CD14-positive monocyte (primary cell): ENCODE measurements around the gene STRA6. TPM values are rescaled to one million over a fixed set of nuclear protein-coding genes. Genes with fewer than 3 reads are reported as not detected.

Experiments
- DNase-seq, 3 donors: peaks; one replicate each; pipeline ENCODE4 v3.0.0-alpha.2; 2011 to 2022
- H2AFZ ChIP-seq: 2 replicates; pipeline ENCODE4 v1.6.0; 2012; ENCODE audit warnings: mild to moderate bottlenecking, low read depth, low read length, inconsistent platforms; ENCODE audit not compliant: insufficient read depth, poor library complexity, severe bottlenecking
- H3K27ac ChIP-seq, 2 donors: 1 replicate in 1 of 2; 2 replicates in 1 of 2; pipeline ENCODE4 v1.5.1; 2012 to 2013; ENCODE audit warnings: low read length in 2 of 2, control low read depth in 1 of 2, inconsistent platforms in 1 of 2, low read depth in 1 of 2, mild to moderate bottlenecking in 1 of 2
- H3K27me3 ChIP-seq, 2 donors: one replicate each; pipeline versions ENCODE4 v1.6.0 to v1.6.1; 2011 to 2013; ENCODE audit warnings: low read length in 2 of 2; ENCODE audit not compliant: control insufficient read depth in 2 of 2, insufficient read depth in 2 of 2
- H3K36me3 ChIP-seq, 2 donors: replicated peaks in 1 of 2; 1 replicate in 1 of 2; 2 replicates in 1 of 2; pipeline versions ENCODE4 v1.5.1 to v1.6.1; 2012 to 2013; ENCODE audit warnings: low read length in 2 of 2, control low read depth in 1 of 2, inconsistent platforms in 1 of 2, mild to moderate bottlenecking in 1 of 2; ENCODE audit not compliant: insufficient read depth in 2 of 2, control insufficient read depth in 1 of 2
- H3K4me1 ChIP-seq, 2 donors: 1 replicate in 1 of 2; 2 replicates in 1 of 2; pipeline versions ENCODE4 v1.5.1 to v1.6.1; 2012 to 2013; ENCODE audit warnings: low read length in 2 of 2, control low read depth in 1 of 2, inconsistent platforms in 1 of 2, mild to moderate bottlenecking in 1 of 2, moderate library complexity in 1 of 2; ENCODE audit not compliant: insufficient read depth in 2 of 2, control insufficient read depth in 1 of 2
- H3K4me2 ChIP-seq: replicated peaks from 2 replicates; pipeline ENCODE3; 2012; ENCODE audit warnings: low read length, moderate library complexity, mild to moderate bottlenecking; ENCODE audit not compliant: poor library complexity, severe bottlenecking; ENCODE audit errors: extremely low read depth
- H3K4me3 ChIP-seq, 3 experiments: fragments of 200-600 bp in 1 of 3; sonication (generic) in 1 of 3; replicated peaks in 1 of 3; 1 replicate in 2 of 3; 2 replicates in 1 of 3; pipeline ENCODE4 v1.5.1; 2011 to 2013; ENCODE audit warnings: low read length in 3 of 3, mild to moderate bottlenecking in 3 of 3, control low read depth in 2 of 3, low read depth in 2 of 3, inconsistent platforms in 1 of 3, moderate library complexity in 1 of 3
- H3K79me2 ChIP-seq: 2 replicates; pipeline ENCODE4 v1.6.0; 2012; ENCODE audit warnings: mild to moderate bottlenecking, control low read depth, inconsistent platforms, low read length, moderate library complexity; ENCODE audit not compliant: insufficient read depth
- H3K9ac ChIP-seq: 2 replicates; pipeline ENCODE4 v1.6.0; 2017; ENCODE audit warnings: low read length, mild to moderate bottlenecking; ENCODE audit not compliant: insufficient read depth, poor library complexity, severe bottlenecking
- H3K9me3 ChIP-seq, 2 donors: replicated peaks in 1 of 2; 1 replicate in 1 of 2; 2 replicates in 1 of 2; pipeline versions ENCODE4 v1.5.1 to v1.6.1; 2012 to 2013; ENCODE audit warnings: low read length in 2 of 2, control low read depth in 1 of 2; ENCODE audit not compliant: control insufficient read depth in 1 of 2, insufficient read depth in 1 of 2
- H4K20me1 ChIP-seq: 2 replicates; pipeline ENCODE4 v1.6.0; 2012; ENCODE audit warnings: mild to moderate bottlenecking, low read length, control low read depth, moderate library complexity; ENCODE audit not compliant: insufficient read depth
- H3K27ac Mint-ChIP-seq, 7 donors: one replicate each; pipeline ENCODE4 v1.8.0; 2020; ENCODE audit warnings: mild to moderate bottlenecking in 7 of 7, mixed read lengths in 7 of 7, moderate library complexity in 6 of 7, inconsistent platforms in 2 of 7
- H3K27me3 Mint-ChIP-seq, 3 donors: one replicate each; pipeline ENCODE4 v1.8.0; 2021 to 2022; ENCODE audit warnings: low read depth in 3 of 3, mild to moderate bottlenecking in 3 of 3, mixed read lengths in 3 of 3, moderate library complexity in 3 of 3, inconsistent platforms in 1 of 3
- H3K36me3 Mint-ChIP-seq, 2 donors: one replicate each; pipeline ENCODE4 v1.8.0; 2020; ENCODE audit warnings: mixed read lengths in 2 of 2, inconsistent platforms in 1 of 2, mild to moderate bottlenecking in 1 of 2
- H3K4me1 Mint-ChIP-seq: one replicate; pipeline ENCODE4 v1.8.0; 2020; ENCODE audit warnings: mild to moderate bottlenecking, mixed read lengths
- H3K4me3 Mint-ChIP-seq, 2 donors: one replicate each; pipeline ENCODE4 v1.8.0; 2020; ENCODE audit warnings: mild to moderate bottlenecking in 2 of 2, mixed read lengths in 2 of 2, moderate library complexity in 1 of 2
- H3K9me3 Mint-ChIP-seq, 7 donors: one replicate each; pipeline ENCODE4 v1.8.0; 2020 to 2022; ENCODE audit warnings: mixed read lengths in 7 of 7, mild to moderate bottlenecking in 6 of 7, moderate library complexity in 6 of 7, inconsistent platforms in 2 of 7
- WGBS: methylation state at CpG from one replicate; pipeline ENCODE4 v1.1.5; 2013; ENCODE audit warnings: missing lambda C conversion rate; ENCODE audit not compliant: insufficient coverage; 5-methylcytosine and 5-hydroxymethylcytosine counted together
- intact Hi-C, 2 donors: fragments of 100-400 bp; cut with micrococcal nuclease; formaldehyde crosslinking; loops; one replicate each; pipeline versions ENCODE4 v1.15.0 to v1.15.1; 2023
- polyA plus RNA-seq, 3 donors: library from polyadenylated mRNA; depleted of rRNA in 1 of 3; unstranded in 2 of 3; stranded (reverse) in 1 of 3; fragments of 300-500 nt in 2 of 3; fragments of >200 nt in 1 of 3; fragmentation: Illumina TruSeq in 2 of 3; gene quantifications; 1 replicate in 2 of 3; 2 replicates in 1 of 3; pipeline ENCODE4 v1.2.3, GENCODE V29; 2012 to 2021
- TF ChIP-seq, protein P1 (sequence below): fragments of 200-600 bp; IDR thresholded peaks from one replicate; pipeline ENCODE4 v1.8.0; 2022; ENCODE audit warnings: antibody characterized with exemption, mild to moderate bottlenecking

Gene STRA6
- polyA plus RNA-seq, 3 donors = not detected

DNA sequence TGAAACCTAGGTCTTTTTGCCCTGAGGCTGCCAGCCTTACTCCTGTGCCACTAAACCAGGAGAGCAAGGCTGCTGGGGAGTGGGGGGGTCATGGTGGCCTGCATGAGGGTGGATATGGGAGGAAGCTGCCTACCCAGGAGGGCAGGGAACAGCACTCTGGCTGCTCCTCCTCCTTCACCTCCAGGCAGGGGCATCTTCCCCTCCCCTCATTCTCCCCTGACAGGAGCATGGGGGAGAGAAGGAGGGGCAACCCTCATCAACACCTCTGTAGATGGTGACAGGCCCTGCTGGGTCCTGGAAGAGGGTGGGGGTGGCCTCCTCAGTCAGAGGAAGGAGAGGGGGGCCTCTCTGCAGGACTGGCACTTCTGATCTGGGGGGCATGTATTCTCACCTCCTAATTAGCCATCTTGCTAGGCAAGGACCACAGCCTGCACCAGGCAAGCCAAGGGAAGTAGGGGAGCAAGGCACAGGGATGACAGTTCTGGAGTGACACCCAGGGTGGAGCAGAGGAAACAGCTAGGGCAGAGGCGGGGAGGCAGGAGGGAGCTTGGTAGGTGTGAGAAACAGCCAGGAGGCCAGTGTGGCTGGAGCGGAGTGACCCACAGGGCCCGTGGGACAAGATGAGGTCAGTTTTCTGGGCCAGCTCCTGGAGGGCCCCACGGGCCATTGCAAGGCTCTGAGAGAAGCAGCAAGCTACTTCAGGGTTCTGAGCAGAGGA is 38.5 kb upstream of the STRA6 start:
- H3K9ac ChIP-seq = no peak overlapping the region
- H4K20me1 ChIP-seq = no peaks in the 10 kb centered on the region
- no peaks in the 10 kb centered on the region for H3K4me1 ChIP-seq
- Mint-ChIP-seq H3K27me3 (peaks cover 13 to 30% (median 20%) of the 10 kb centered on the region in 3 donors), H3K36me3 (no peaks in the 10 kb centered on the region), H3K4me3 (no peak overlapping the region), H3K9me3 (peaks cover 0 to under 1% (median 0%) of the 10 kb centered on the region in 7 donors), H3K4me1 (no peaks in the 10 kb centered on the region), H3K27ac (no peak overlapping the region)
- H3K4me3 ChIP-seq = no peak overlapping the region
- H3K36me3 ChIP-seq = no peaks in the 10 kb centered on the region
- no peak for DNase-seq
- H3K27ac ChIP-seq = no peak overlapping the region
- intact Hi-C loops = no loop called here
- H3K9me3 ChIP-seq = no peaks in the 10 kb centered on the region
- H2AFZ ChIP-seq = no peak overlapping the region
- H3K4me2 ChIP-seq = no peak overlapping the region
- peaks cover 0 to 17% of the 10 kb centered on the region in 2 donors for H3K27me3 ChIP-seq
- 86% methylated on average over 4 of the region's 4 CpGs for WGBS
- TF ChIP-seq, protein P1, sequence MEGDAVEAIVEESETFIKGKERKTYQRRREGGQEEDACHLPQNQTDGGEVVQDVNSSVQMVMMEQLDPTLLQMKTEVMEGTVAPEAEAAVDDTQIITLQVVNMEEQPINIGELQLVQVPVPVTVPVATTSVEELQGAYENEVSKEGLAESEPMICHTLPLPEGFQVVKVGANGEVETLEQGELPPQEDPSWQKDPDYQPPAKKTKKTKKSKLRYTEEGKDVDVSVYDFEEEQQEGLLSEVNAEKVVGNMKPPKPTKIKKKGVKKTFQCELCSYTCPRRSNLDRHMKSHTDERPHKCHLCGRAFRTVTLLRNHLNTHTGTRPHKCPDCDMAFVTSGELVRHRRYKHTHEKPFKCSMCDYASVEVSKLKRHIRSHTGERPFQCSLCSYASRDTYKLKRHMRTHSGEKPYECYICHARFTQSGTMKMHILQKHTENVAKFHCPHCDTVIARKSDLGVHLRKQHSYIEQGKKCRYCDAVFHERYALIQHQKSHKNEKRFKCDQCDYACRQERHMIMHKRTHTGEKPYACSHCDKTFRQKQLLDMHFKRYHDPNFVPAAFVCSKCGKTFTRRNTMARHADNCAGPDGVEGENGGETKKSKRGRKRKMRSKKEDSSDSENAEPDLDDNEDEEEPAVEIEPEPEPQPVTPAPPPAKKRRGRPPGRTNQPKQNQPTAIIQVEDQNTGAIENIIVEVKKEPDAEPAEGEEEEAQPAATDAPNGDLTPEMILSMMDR = no peak
- H3K79me2 ChIP-seq = no peaks in the 10 kb centered on the region

DNA sequence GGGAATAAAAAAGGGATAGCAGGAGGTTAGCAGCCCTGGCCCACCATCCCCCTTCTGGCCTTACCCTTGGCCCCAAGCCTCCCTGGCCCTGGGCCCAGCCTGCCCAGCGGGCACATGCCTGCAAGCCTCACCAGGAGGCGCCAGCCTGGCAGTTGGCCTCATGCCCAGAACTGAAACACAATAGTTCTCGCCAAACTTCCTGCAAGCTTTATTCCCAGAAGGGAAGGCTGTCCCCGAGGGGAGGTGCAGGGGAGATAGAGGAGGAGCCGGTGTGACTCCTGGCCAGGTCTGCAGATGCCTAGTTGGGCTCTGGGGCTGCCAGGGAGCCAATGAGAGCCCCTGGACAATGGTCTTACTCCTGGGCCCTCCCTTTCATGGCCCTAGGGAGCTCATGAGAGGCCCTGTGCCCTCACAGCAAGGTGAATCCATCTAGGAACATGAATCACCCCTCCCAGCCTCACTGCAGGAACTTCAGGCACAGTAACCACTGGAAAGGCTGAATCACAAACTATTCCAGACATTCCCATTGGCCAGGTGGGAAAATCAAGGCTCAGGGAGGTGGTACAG is 37.5 kb upstream of the STRA6 start:
- Histone ChIP-seq H3K9me3 (no peaks in the 10 kb centered on the region), H3K27me3 (peaks cover 0 to 9% of the 10 kb centered on the region in 2 donors), H3K27ac (no peak overlapping the region), H3K4me3 (no peak overlapping the region), H3K4me1 (no peaks in the 10 kb centered on the region), H3K9ac (no peak overlapping the region), H3K4me2 (no peak overlapping the region), H4K20me1 (no peaks in the 10 kb centered on the region), H2AFZ (no peak overlapping the region), H3K79me2 (no peaks in the 10 kb centered on the region), H3K36me3 (no peaks in the 10 kb centered on the region)
- no peak for DNase-seq
- intact Hi-C loops = no loop called here
- TF ChIP-seq, protein P1 = no peak
- Mint-ChIP-seq H3K27me3 (peaks cover 7 to 22% (median 11%) of the 10 kb centered on the region in 3 donors), H3K27ac (no peak overlapping the region), H3K9me3 (peaks cover 0 to 2% (median 0%) of the 10 kb centered on the region in 7 donors), H3K4me3 (no peak overlapping the region), H3K36me3 (no peaks in the 10 kb centered on the region), H3K4me1 (no peaks in the 10 kb centered on the region)
- WGBS = 3% methylated on average over 5 of the region's 5 CpGs
